DMS53 treated with DMSO at 0.1 percent for 48 hours (cell line): ENCODE data around the gene IQGAP2.

Source experiments
- DNase-seq: peaks from one replicate; lab custom pipeline; 2025; ENCODE audit not compliant: unreplicated experiment; lab: John Stamatoyannopoulos, UW

Gene IQGAP2

GRCh38 chr5:76684756-76685519, 281.9 kb downstream of the IQGAP2 start:
- DNase-seq, result peak; percentile 23

GRCh38 chr5:76685704-76686103, 282.6 kb downstream of the IQGAP2 start:
- DNase-seq, result no peak

- no peak for DNase-seq
Measured at GRCh38 chr5:76688212-76688611, 285.1 kb downstream of the IQGAP2 start.

GRCh38 chr5:76688836-76689235, 285.8 kb downstream of the IQGAP2 start:
- no peak for DNase-seq

GRCh38 chr5:76689321-76690036, 286.4 kb downstream of the IQGAP2 start:
- no peak for DNase-seq

GRCh38 chr5:76690037-76690679, 287.1 kb downstream of the IQGAP2 start:
- no peak for DNase-seq

GRCh38 chr5:76690704-76691466, 287.8 kb downstream of the IQGAP2 start:
- DNase-seq, result no peak

GRCh38 chr5:76691467-76692273, 288.6 kb downstream of the IQGAP2 start:
- DNase-seq, result no peak

GRCh38 chr5:76692274-76692540, 289.1 kb downstream of the IQGAP2 start:
- DNase-seq, result no peak

GRCh38 chr5:76692651-76693050, 289.6 kb downstream of the IQGAP2 start:
- DNase-seq, result no peak

GRCh38 chr5:76693141-76693540, 290.1 kb downstream of the IQGAP2 start:
- DNase-seq, result no peak

- no peak for DNase-seq
Measured at GRCh38 chr5:76694317-76694716, 291.2 kb downstream of the IQGAP2 start.

- DNase-seq, result no peak
Measured at GRCh38 chr5:76695346-76695745, 292.3 kb downstream of the IQGAP2 start.

GRCh38 chr5:76696251-76696650, 293.2 kb downstream of the IQGAP2 start:
- no peak for DNase-seq

GRCh38 chr5:76697670-76698069, 294.6 kb downstream of the IQGAP2 start:
- DNase-seq, result no peak

- DNase-seq, result no peak
Measured at GRCh38 chr5:76700571-76700970, 297.5 kb downstream of the IQGAP2 start.

GRCh38 chr5:76701298-76701697, 298.2 kb downstream of the IQGAP2 start:
- DNase-seq, result no peak

GRCh38 chr5:76703707-76704106, 300.6 kb downstream of the IQGAP2 start:
- DNase-seq, result no peak

GRCh38 chr5:76704131-76704663, 301.1 kb downstream of the IQGAP2 start:
- DNase-seq, result no peak

GRCh38 chr5:76705574-76705973, 302.5 kb downstream of the IQGAP2 start:
- no peak for DNase-seq
